MM.1S (cell line): ENCODE measurements around the gene P3H1.

Experiments
- DNase-seq: peaks from one replicate; pipeline ENCODE4 v3.0.0-alpha.2; 2015
- H2AFZ ChIP-seq: fragments of 300-600 bp; sonication (generic); 2 replicates; pipeline ENCODE4 v1.6.0; 2016; ENCODE audit warnings: antibody characterized with exemption, low read length
- H3F3A ChIP-seq: fragments of 300-600 bp; sonication (generic); 2 replicates; pipeline ENCODE4 v1.6.1; 2016; ENCODE audit warnings: mild to moderate bottlenecking, antibody characterized with exemption, low read length, moderate library complexity, mixed read lengths; ENCODE audit not compliant: insufficient read depth
- H3K27ac ChIP-seq: fragments of 300-600 bp; sonication (generic); 2 replicates; pipeline ENCODE4 v1.5.1; 2016; ENCODE audit warnings: mild to moderate bottlenecking, low read length
- H3K27me3 ChIP-seq: fragments of 300-600 bp; sonication (generic); replicated peaks from 2 replicates; pipeline ENCODE4 v1.6.0; 2016; ENCODE audit warnings: low read length; ENCODE audit not compliant: insufficient read depth
- H3K36me3 ChIP-seq: fragments of 300-600 bp; sonication (generic); replicated peaks from 2 replicates; pipeline ENCODE4 v1.6.1; 2016; ENCODE audit warnings: mild to moderate bottlenecking, low read length, mixed read lengths; ENCODE audit not compliant: insufficient read depth
- H3K4me1 ChIP-seq: fragments of 300-600 bp; sonication (generic); 2 replicates; pipeline ENCODE4 v1.6.1; 2016; ENCODE audit warnings: low read length, mixed read lengths
- H3K4me2 ChIP-seq: fragments of 300-600 bp; sonication (generic); 2 replicates; pipeline ENCODE4 v1.6.0; 2016; ENCODE audit warnings: low read depth, low read length
- H3K4me3 ChIP-seq: fragments of 300-600 bp; sonication (generic); 2 replicates; pipeline ENCODE4 v1.5.1; 2016; ENCODE audit warnings: low read length, mixed read lengths
- H3K79me2 ChIP-seq: fragments of 300-600 bp; sonication (generic); 2 replicates; pipeline ENCODE4 v1.6.1; 2016; ENCODE audit warnings: mixed run types, low read length, mixed read lengths
- H3K9ac ChIP-seq: fragments of 300-600 bp; sonication (generic); 2 replicates; pipeline ENCODE4 v1.6.1; 2016; ENCODE audit warnings: low read length, mixed read lengths
- H3K9me2 ChIP-seq: fragments of 300-600 bp; sonication (generic); replicated peaks from 2 replicates; pipeline ENCODE4 v1.6.1; 2016; ENCODE audit warnings: mild to moderate bottlenecking, low read length, mixed read lengths; ENCODE audit not compliant: insufficient read depth
- H3K9me3 ChIP-seq: fragments of 300-600 bp; sonication (generic); replicated peaks from 2 replicates; pipeline ENCODE4 v1.6.1; 2016; ENCODE audit warnings: mild to moderate bottlenecking, low read length, mixed read lengths; ENCODE audit not compliant: insufficient read depth
- H4K20me1 ChIP-seq: fragments of 300-600 bp; sonication (generic); 2 replicates; pipeline ENCODE4 v1.6.1; 2016; ENCODE audit warnings: mild to moderate bottlenecking, low read length, moderate library complexity, mixed read lengths; ENCODE audit not compliant: insufficient read depth
- CTCF ChIP-seq: fragments of 300-600 bp; sonication (generic); IDR thresholded peaks from 2 replicates; pipeline ENCODE4 v1.5.1; 2016; ENCODE audit warnings: antibody characterized with exemption, low read length, mixed read lengths
- EZH2 ChIP-seq: fragments of 300-600 bp; sonication (generic); optimal IDR thresholded peaks from 2 replicates; pipeline ENCODE3; 2017; ENCODE audit warnings: low read depth, mild to moderate bottlenecking, antibody characterized with exemption, low read length, mixed read lengths
- EZH2phosphoT487 ChIP-seq: fragments of 300-600 bp; sonication (generic); IDR thresholded peaks from 2 replicates; pipeline ENCODE4 v1.6.1; 2018; ENCODE audit warnings: antibody characterized with exemption, low read length

P3H1 gene

DNA sequence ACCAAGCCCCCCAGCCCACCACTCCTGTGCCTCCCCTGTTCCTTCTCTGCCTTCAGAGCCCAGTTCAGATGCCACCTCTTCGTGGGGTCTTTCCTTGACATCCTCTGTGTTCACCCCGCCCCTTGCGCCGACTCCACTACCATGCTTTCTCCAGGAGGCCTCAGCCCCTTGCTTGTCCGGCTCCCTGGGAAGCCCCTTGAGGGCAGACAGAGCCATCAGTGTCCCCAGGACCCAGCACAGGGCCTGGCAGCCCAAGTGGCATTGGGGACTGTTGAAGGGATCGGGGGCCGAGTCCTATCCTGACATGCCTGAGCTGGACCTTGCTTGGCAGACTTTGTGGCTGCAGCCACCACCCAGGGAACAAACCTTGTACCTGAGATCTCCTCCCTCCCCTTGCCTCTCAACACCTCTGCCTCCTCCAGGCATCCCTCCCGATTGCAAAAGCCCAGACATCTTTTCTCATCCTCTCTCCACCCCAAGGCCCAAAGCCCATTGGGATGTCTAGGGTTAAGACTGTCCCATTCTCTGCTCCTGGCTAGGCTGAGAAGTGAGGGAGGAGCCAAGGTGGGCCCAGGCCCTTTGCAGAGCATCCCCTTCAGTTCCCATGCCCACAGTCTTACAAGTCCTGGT, 30.1 kb downstream of the P3H1 start:
- no peak for DNase-seq
- no peaks in the 10 kb centered on the region for H3K27me3 ChIP-seq
- H4K20me1 ChIP-seq, result no peaks in the 10 kb centered on the region
- H3K9me2 ChIP-seq, result no peaks in the 10 kb centered on the region
- no peaks in the 10 kb centered on the region for H3K4me1 ChIP-seq
- H3K79me2 ChIP-seq, result no peaks in the 10 kb centered on the region
- no peak overlapping the region for H3K27ac ChIP-seq
- no peak overlapping the region for H3K4me2 ChIP-seq
- no peaks in the 10 kb centered on the region for H3K9me3 ChIP-seq
- no peak for TF ChIP-seq EZH2
- TF ChIP-seq CTCF, result no peak
- no peak for TF ChIP-seq EZH2phosphoT487
- no peak overlapping the region for H3K9ac ChIP-seq
- no peaks in the 10 kb centered on the region for H3F3A ChIP-seq
- H2AFZ ChIP-seq, result 0 out of 2 replicates have a peak overlapping the region, but pooled peaks have one; percentile 46
- H3K36me3 ChIP-seq, result no peaks in the 10 kb centered on the region
- H3K4me3 ChIP-seq, result no peak overlapping the region

DNA sequence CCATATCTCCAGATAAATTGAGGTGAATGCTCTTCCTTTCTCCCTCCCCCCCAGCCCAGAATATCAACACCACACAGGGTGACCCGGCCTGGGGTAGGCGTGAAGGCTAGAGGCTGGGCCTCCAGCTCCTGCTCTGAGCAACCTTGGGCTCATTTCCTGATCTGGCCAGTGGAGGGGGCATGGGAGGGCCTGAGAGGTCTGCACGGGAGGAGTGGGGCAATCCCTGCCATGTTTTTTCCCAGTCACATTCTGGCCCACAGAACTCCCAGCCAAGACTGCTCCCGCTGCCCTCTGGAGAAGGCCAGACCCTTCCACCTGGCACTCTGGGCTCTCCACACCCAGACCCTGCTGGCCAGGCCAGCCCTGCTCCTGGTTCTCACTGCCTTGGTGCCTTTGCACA, 30.7 kb downstream of the P3H1 start:
- Histone ChIP-seq H3K4me1 (no peaks in the 10 kb centered on the region), H3K9ac (no peak overlapping the region), H3K27me3 (no peaks in the 10 kb centered on the region), H2AFZ (no peak overlapping the region), H3K9me2 (no peaks in the 10 kb centered on the region), H4K20me1 (no peaks in the 10 kb centered on the region), H3K27ac (no peak overlapping the region), H3F3A (no peaks in the 10 kb centered on the region), H3K4me3 (no peak overlapping the region), H3K79me2 (no peaks in the 10 kb centered on the region), H3K9me3 (no peaks in the 10 kb centered on the region), H3K36me3 (no peaks in the 10 kb centered on the region), H3K4me2 (no peak overlapping the region)
- TF ChIP-seq EZH2 (no peak), CTCF (peak; percentile 20)
- no peak for DNase-seq

DNA sequence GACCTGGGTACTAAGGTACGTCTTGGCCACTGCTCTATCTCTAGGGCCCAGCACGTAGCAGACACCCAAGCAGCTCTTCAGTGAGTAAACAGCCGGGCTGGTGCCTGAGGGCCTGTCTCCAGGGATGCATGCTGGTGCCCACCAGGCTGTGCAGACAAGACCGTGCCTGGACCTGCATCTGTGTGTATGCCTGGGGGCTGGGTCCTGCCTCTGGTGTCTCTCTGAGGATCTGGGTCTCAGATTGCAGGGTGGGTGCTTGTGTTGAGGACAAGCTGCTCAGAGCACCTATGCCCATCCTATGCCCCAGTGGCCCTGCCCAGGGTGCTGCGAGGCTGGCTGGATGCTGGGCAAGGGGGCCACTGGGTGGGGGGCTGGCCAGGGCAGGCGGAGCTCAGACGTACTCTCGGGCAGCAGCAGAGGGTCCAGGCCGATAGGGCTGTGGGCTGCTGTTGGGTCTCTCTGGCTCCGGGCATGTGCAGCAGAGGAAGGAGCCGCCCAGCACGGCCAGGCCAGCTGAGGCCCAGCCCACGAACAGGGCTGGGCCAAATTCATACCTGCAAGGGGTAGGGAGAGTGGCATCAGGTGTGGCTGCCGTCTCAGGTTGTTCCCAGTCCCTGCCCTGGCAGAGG, 31.2 kb downstream of the P3H1 start:
- Histone ChIP-seq H3K9ac (no peak overlapping the region), H3K4me2 (no peak overlapping the region), H4K20me1 (no peaks in the 10 kb centered on the region), H3K4me3 (no peak overlapping the region), H2AFZ (no peak overlapping the region), H3K4me1 (no peaks in the 10 kb centered on the region), H3K9me2 (no peaks in the 10 kb centered on the region), H3K36me3 (no peaks in the 10 kb centered on the region), H3K9me3 (no peaks in the 10 kb centered on the region), H3K27me3 (no peaks in the 10 kb centered on the region), H3F3A (no peaks in the 10 kb centered on the region), H3K27ac (no peak overlapping the region), H3K79me2 (no peaks in the 10 kb centered on the region)
- TF ChIP-seq EZH2phosphoT487 (no peak), CTCF (no peak), EZH2 (no peak)
- no peak for DNase-seq
